ENCODE results near the gene DLD.
"Not testable (repeated sequence)": the region's sequence is repeated elsewhere in the genome, so short reads cannot be mapped to it uniquely, and the experiment has no call there.

Gene DLD

GRCh38 chr7:107917763-107918651 is 27.0 kb downstream of the DLD start:
- DNase-seq = no peak

GRCh38 chr7:107918948-107919347 is 28.0 kb downstream of the DLD start:
- TF ChIP-seq POLR2A (IDR thresholded peaks at IDR 0.05; ENCODE audit: low read length) (no peak), GATA1 (IDR thresholded peaks at IDR 0.05; ENCODE audit: low read depth, low read length) (no peak)
- no peak for DNase-seq

More at GRCh38 chr7:107917763-107918651, 27.0 kb downstream of the DLD start:
- TF ChIP-seq POLR2A (IDR thresholded peaks at IDR 0.05; ENCODE audit: low read length) = no peak
- TF ChIP-seq GATA1 (IDR thresholded peaks at IDR 0.05; ENCODE audit: low read depth, low read length) = no peak

GRCh38 chr7:107920048-107920772 is 29.2 kb downstream of the DLD start:
- no peak for DNase-seq
- TF ChIP-seq GATA1 (IDR thresholded peaks at IDR 0.05; ENCODE audit: low read depth, low read length) (no peak), POLR2A (IDR thresholded peaks at IDR 0.05; ENCODE audit: low read length) (no peak)

DNA sequence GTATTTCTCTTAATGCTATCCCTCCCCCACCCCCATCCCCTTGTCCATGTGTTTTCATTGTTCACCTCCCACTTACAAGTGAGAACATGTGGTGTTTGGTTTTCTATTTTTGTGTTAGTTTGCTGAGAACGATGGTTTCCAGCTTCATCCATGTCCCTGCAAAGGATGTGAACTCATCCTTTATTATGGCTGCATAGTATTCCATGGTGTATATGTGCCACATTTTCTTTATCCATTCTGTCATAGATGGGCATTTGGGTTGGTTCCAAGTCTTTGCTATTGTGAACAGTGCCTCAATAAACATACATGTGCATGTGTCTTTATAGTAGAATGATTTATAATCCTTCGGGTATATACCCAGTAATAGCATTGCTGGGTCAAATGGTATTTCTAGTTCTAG is 30.8 kb downstream of the DLD start:
- not testable (repeated sequence) for DNase-seq

DNA sequence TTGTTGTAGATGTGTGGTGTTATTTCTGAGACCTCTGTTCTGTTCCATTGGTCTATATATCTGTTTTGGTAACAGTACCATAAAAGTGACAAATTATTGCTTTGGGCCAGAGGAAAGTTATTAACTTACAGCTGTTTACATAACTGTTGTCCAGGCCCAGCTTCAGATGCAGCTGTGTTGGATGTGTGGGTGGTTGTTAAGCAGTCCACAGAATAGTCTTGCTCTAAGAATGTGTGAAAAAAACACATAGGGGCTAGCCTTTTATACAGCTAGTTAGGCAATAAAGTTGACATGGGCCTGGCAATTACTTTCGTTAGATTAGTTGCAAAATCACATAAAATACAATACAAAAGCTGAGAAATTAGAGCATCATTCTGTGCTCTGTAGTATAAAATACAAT is 31.9 kb downstream of the DLD start:
- no peak for TF ChIP-seq GATA1 (IDR thresholded peaks at IDR 0.05; ENCODE audit: low read depth, low read length)
- no peak for DNase-seq

DNA sequence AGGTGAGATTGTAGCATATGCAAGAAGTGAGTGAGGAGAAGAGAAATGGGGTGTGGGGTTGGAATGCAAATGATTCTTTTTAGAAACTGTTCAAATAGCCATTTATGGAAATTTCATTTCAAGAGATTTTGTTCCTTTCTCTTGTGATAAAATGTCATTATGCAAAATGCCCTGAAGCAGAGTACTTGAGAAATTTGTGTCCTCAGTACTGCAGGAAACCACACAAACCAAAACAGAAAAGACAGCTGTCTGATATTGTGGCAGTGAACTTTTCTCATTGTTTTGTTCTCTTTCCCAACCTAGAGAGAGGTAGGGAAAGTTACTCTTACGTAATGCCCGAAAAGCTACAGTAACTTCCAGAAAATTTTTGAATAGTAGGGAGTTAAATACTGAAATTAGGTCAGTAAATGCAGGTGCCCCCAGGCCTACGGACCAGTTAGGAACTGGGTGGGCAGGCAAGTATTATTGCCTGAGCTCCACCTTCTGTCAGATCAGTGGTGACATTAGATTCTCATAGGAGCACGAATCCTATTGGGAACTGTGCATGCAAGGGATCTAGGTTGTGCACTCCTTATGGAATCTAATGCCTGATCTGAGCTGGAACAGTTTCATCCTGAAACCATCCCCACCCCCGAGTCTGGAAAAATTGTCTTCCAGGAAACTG is 34.0 kb downstream of the DLD start:
- no peak for TF ChIP-seq POLR2A (IDR thresholded peaks at IDR 0.05; ENCODE audit: low read length)
- TF ChIP-seq GATA1 (IDR thresholded peaks at IDR 0.05; ENCODE audit: low read depth, low read length) = no peak
- DNase-seq = no peak

GRCh38 chr7:107926481-107926880 is 35.5 kb downstream of the DLD start:
- TF ChIP-seq GATA1 (IDR thresholded peaks at IDR 0.05; ENCODE audit: low read depth, low read length) (no peak), POLR2A (IDR thresholded peaks at IDR 0.05; ENCODE audit: low read length) (no peak)
- DNase-seq = no peak

GRCh38 chr7:107931740-107932515 is 40.9 kb downstream of the DLD start:
- DNase-seq = no peak
- TF ChIP-seq POLR2A (IDR thresholded peaks at IDR 0.05; ENCODE audit: low read length) (no peak), GATA1 (IDR thresholded peaks at IDR 0.05; ENCODE audit: low read depth, low read length) (no peak)

- no peak for TF ChIP-seq POLR2A (IDR thresholded peaks at IDR 0.05; ENCODE audit: low read length)
- TF ChIP-seq GATA1 (IDR thresholded peaks at IDR 0.05; ENCODE audit: low read depth, low read length) = no peak
- no peak for DNase-seq
Measured at GRCh38 chr7:107932805-107933204, 41.8 kb downstream of the DLD start.

DNA sequence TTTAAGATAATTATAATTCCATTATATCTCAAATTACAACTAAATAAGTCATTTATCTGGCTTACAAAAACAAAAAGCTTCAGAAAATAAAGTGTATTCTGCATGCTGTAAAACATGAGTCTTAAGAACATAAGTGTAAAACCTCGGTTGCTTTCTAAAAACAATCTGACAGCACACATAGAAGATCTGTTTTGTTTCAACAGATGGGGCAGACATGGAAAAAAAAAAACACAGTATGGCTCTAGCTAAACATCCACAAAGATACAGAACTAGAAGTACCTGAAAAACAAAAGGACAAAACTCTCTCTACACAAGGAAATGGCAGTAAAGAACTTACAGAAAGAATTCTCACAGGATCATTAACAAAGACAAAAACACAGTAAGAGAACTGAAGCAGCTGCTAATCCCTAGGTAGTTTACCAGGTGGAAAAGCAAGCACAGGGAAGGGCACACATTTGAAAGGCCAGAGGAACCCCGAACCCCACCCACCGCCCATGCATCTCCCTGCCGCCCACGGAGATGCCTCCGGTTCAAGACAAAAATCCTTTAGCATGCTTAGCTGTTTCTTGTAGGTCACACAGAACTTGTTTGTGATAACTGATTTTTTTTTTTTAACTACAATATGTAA is 42.5 kb downstream of the DLD start:
- no peak for DNase-seq
- no peak for TF ChIP-seq GATA1 (IDR thresholded peaks at IDR 0.05; ENCODE audit: low read depth, low read length)
- no peak for TF ChIP-seq POLR2A (IDR thresholded peaks at IDR 0.05; ENCODE audit: low read length)

- no peak for TF ChIP-seq POLR2A (IDR thresholded peaks at IDR 0.05; ENCODE audit: low read length)
- no peak for TF ChIP-seq GATA1 (IDR thresholded peaks at IDR 0.05; ENCODE audit: low read depth, low read length)
- no peak for DNase-seq
Measured at GRCh38 chr7:107934991-107935770, 44.2 kb downstream of the DLD start.

GRCh38 chr7:107936312-107936711 is 45.3 kb downstream of the DLD start:
- TF ChIP-seq GATA1 (IDR thresholded peaks at IDR 0.05; ENCODE audit: low read depth, low read length) (no peak), POLR2A (IDR thresholded peaks at IDR 0.05; ENCODE audit: low read length) (no peak)
- no peak for DNase-seq

DNA sequence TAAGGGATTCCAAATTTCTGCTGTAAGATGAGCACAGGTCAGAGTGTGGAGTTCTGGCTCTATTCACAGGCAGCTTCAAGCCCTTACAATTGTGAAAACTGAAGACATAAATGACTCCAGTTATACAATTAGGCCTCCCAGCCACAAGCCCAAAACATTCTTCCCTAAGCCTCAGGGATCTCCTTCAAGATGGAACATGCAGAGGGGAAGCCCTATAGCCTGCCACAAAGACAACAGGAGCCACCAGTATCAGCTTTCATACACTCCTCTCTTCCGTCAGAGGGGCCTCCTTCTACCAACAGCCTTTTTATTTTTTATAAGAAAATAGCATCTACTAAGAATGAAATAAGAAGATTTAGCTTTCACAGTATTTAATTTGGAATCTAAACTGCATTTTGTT is 46.5 kb downstream of the DLD start:
- TF ChIP-seq GATA1 (IDR thresholded peaks at IDR 0.05; ENCODE audit: low read depth, low read length) (no peak), POLR2A (IDR thresholded peaks at IDR 0.05; ENCODE audit: low read length) (no peak)
- DNase-seq = no peak

Data from erythroblast (primary cell).